G401 (cell line): Measurements from ENCODE around the gene KCTD15. TPM values are rescaled to one million over a fixed set of nuclear protein-coding genes. Genes with fewer than 3 reads are reported as not detected.
A peak's percentile ranks its signal among the peaks of the same experiment; 100 is the strongest.

ENCODE experiments used
- DNase-seq: peaks from one replicate; pipeline ENCODE4 v3.0.0-alpha.2; 2015; ENCODE audit warnings: low spot score
- in situ Hi-C: cut with HindIII; loops from 2 replicates; pipeline ENCODE4 v1.10.0; 2016; ENCODE audit warnings: low sequenced_read_pairs, mixed read lengths
- total RNA-seq: library from RNA; depleted of rRNA; stranded (reverse); fragments of >200 nt; shearing (Covaris generic); gene quantifications from 2 replicates; pipeline ENCODE4 v1.2.3, GENCODE V29; 2014

The KCTD15 gene
- total RNA-seq, 1 experiment from 2014 or later = 98.4 TPM

DNA sequence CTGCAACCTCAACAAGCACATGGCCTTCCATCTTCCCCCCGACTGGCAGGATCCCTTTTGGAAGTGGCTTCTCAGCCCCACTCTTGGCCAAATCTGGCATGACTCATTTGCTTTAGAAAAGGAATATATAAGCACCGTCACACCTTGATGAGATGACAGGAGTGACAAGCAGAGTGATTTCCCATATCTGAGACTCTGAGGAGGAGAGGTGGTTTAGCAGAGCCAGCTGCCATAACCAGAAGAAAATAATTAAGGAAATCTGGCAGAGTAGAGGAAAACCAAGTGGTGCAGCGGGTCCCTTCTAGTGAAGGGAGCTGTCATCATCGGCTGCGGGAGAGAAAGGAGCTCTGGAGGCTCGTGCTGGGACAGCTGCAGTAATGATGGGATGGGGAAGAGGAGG, 27.5 kb upstream of the KCTD15 start:
- DNase-seq = no peak
- in situ Hi-C loops = loop anchor here (10.0 kb wide), 1 partner anchor 354 kb away; no protein-coding TSS in a partner anchor

- peak; percentile 37 for DNase-seq
- in situ Hi-C loops = no loop called here
Measured at GRCh38 chr19:33770107-33770506, 26.6 kb upstream of the KCTD15 start.

- peak; percentile 80 for DNase-seq
- in situ Hi-C loops = no loop called here
Measured at GRCh38 chr19:33771384-33772101, 25.1 kb upstream of the KCTD15 start.

DNA sequence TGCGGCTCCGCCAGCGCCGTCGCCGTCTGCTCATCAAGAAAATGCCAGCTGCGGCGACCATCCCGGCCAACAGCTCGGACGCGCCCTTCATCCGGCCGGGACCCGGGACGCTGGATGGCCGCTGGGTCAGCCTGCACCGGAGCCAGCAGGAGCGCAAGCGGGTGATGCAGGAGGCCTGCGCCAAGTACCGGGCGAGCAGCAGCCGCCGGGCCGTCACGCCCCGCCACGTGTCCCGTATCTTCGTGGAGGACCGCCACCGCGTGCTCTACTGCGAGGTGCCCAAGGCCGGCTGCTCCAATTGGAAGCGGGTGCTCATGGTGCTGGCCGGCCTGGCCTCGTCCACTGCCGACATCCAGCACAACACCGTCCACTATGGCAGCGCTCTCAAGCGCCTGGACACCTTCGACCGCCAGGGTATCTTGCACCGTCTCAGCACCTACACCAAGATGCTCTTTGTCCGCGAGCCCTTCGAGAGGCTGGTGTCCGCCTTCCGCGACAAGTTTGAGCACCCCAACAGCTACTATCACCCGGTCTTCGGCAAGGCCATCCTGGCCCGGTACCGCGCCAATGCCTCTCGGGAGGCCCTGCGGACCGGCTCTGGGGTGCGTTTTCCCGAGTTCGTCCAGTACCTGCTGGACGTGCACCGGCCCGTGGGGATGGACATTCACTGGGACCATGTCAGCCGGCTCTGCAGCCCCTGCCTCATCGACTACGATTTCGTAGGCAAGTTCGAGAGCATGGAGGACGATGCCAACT, 24.4 kb upstream of the KCTD15 start:
- in situ Hi-C loops = no loop called here
- no peak for DNase-seq

DNA sequence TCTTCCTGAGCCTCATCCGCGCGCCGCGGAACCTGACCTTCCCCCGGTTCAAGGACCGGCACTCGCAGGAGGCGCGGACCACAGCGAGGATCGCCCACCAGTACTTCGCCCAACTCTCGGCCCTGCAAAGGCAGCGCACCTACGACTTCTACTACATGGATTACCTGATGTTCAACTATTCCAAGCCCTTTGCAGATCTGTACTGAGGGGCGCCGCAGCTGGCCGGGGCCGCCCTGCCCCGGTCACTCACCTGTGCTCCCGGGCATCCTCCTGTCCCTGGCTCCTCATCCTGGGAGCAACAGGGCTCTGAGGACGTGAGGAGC, 23.9 kb upstream of the KCTD15 start:
- in situ Hi-C loops = no loop called here
- no peak for DNase-seq

DNA sequence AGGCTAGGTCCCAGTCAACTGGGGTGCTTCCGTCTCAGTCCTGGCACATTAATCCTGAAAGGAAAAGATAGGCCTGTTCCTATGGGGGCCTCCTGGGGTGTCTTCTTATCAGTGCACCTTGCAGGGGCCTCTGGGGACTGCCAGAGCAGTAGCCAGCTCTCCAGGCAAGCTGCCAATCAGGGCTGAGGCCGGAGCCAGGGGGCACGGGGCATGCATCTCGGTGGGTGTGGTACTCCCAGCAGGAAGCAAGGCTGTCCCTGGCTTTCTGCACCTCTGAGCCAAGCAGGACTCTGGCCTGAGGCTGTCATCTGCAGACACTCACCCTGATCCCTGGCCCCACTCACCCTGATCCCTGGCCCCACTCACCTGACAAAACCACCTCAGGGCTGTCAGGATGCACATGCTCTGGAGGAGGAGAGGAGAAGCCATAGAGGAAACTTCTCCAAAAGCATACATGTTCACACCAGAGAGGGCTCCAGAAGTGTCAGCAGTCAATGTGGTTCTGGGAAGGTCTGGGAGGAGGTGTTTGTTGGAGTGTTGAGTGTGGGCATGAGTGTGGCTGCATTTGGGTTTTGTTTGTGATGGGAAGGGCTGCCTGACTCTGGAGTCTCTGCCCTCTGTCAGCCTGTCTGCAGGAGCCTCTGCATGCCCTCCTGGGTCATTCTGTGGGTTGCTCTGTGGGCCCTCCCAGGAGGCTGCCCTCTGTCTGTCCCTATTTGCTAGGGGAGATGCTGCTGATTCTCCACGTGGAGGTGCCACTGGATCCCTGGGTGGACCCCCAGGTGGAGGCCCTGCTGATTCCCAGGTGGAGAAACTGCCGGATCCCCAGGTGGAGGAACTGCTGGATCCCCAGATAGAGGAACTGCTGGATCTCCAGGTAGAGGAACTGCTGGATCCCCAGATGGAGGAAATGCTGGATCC, 22.7 kb upstream of the KCTD15 start:
- DNase-seq = no peak
- in situ Hi-C loops = no loop called here

- in situ Hi-C loops = no loop called here
- DNase-seq = no peak
Measured at GRCh38 chr19:33774751-33775150, 21.9 kb upstream of the KCTD15 start.

- no peak for DNase-seq
- in situ Hi-C loops = no loop called here
Measured at GRCh38 chr19:33775731-33776487, 20.8 kb upstream of the KCTD15 start.

- DNase-seq = no peak
- in situ Hi-C loops = no loop called here
Measured at GRCh38 chr19:33777351-33777750, 19.3 kb upstream of the KCTD15 start.

- DNase-seq = no peak
- in situ Hi-C loops = no loop called here
Measured at GRCh38 chr19:33777753-33778088, 18.9 kb upstream of the KCTD15 start.

GRCh38 chr19:33778089-33778791, 18.4 kb upstream of the KCTD15 start:
- in situ Hi-C loops = no loop called here
- peak; percentile 77 for DNase-seq

DNA sequence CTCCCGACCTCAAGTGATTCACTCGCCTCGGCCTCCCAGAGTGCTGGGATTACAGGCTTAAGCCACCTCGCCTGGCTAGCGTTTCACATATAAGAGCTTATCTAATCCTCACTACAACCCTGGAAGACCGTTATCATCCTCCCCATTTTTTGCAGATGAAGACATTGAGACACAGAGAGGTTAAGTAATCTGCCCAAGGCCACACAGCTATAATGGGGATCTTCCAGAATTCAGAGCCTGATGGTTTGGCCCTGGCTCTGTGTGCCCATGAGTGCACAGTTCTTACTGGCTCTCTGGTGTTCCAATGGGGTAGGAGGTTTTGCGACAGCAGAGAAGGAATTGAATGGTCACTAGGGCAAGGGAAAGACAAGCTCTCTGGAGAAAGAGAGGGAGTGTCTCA, 16.8 kb upstream of the KCTD15 start:
- in situ Hi-C loops = no loop called here

DNA sequence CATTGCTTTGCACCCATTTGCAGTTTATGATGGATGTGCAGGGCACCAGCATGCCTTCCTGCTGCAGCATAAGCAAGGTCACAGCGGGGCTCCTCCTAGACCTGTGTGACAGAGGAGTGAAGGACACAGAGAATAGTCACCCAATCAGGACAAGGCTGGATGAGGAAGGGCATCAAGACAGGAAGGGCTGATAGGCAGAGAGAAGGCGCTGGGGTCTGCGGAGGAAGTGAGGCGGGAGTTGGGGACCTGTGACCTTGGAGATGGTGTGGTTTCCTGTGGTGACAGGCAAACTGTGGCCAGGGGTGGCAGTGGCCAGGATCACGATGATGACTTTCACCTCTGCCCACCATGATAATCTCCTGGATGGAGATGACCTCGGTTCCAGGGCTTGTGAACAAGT, 16.4 kb upstream of the KCTD15 start:
- DNase-seq = no peak
- in situ Hi-C loops = no loop called here

More for the DNA sequence above, 16.8 kb upstream of the KCTD15 start:
- no peak for DNase-seq

DNA sequence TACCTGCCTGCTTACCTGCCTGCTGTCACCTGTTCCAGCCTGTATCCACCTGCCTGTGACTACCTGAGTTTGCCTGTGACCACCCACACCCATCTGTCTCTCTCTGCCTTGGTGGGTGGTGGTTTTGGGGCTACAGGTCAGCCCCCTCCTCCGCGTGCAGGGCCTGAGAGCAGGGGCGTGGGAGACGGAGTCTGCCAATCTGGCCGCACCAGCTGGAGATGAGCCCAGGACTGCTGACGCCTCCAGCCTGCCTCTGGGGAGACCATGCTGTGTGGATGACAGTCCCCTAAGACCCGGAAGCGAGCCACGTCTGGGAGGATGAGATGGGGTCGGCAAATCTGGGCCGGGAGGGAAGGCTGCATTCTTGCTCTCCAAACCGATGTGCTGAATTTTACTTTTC, 15.9 kb upstream of the KCTD15 start:
- no peak for DNase-seq
- in situ Hi-C loops = no loop called here

DNA sequence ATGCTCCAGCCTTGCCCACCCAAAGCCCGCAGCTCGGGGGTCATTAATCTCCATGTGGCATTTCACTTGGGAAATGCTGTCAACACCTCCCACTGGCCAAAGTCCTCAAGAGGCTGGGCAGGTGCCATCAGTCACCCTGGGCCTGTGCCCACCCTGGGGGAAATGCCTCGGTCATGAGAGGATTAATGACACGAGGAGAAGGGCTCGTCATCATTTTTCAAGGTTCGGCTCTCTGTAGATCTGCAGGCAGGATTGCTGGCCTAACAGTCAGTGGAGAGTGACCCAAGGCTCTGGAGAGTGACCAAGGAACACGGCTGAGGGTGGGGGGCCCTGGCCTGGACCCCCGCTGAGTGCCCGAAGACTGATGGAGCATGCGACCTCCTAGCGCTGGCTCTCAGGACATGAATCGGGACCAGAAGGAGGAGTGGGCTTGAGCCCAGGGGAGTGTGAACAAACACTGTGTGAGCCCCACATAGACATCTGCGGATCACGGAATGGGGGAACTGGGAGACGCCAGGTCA, 15.2 kb upstream of the KCTD15 start:
- in situ Hi-C loops = no loop called here
- no peak for DNase-seq

- in situ Hi-C loops = no loop called here
- no peak for DNase-seq
Measured at GRCh38 chr19:33781996-33782395, 14.7 kb upstream of the KCTD15 start.

DNA sequence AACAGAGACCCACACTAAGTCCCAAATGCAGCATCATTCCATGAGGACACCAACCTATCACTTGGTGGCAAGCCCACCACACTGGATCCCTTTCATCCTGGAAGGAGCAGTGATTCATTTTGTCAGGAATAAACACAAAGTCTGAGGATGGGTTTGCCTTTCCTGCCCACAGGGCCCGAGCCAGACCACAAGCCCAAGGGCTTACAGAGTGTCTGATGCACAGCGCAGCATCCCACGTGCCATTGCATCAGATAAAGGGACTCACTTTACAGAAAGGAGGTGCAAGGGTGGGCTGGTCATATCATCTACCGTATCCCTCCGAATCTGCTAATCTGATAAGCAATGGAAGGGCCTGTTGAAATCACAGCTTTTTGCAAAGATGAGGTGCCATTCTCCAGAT, 12.2 kb upstream of the KCTD15 start:
- DNase-seq = no peak
- in situ Hi-C loops = no loop called here

GRCh38 chr19:33785795-33786194, 10.9 kb upstream of the KCTD15 start:
- DNase-seq = no peak
- in situ Hi-C loops = no loop called here

DNA sequence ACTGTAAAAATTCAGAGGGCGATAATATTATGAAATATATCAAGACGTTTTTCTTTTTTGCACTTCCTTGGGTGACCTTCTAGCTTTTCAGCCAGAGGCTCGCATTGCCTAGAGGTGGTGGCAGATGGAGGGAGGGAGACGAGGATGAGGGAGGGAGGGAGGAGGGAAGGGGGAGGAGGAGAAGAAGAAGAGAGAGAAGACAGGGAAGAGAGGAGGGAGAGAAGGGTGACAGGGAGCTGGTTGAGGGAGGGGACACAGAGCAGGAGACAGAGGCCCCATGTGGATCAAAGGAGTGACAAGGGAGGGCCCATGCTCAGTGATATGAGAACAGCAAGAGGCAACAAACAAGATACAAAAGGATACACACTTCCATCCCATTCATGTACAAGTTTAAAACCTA, 8.0 kb upstream of the KCTD15 start:
- DNase-seq = no peak
- in situ Hi-C loops = no loop called here
